Vagina (tissue), 2 donors: ENCODE data around the gene DKKL1. TPM values are rescaled to one million over a fixed set of nuclear protein-coding genes. Genes with fewer than 3 reads are reported as not detected.

Experiments used
- DNase-seq, 2 donors: peaks; one replicate each; pipeline ENCODE4 v3.0.0-alpha.2; 2017; ENCODE audit errors: extremely low spot score in 2 of 2
- H3K27ac ChIP-seq: fragments of 200-600 bp; sonication (generic); one replicate; pipeline ENCODE4 v1.5.1; 2019
- H3K27me3 ChIP-seq: fragments of 200-600 bp; sonication (generic); one replicate; pipeline ENCODE4 v1.5.1; 2019
- H3K36me3 ChIP-seq, 2 donors: fragments of 200-600 bp; sonication (generic); one replicate each; pipeline ENCODE4 v1.5.1; 2017 to 2019
- H3K4me1 ChIP-seq: fragments of 200-600 bp; sonication (generic); one replicate; pipeline ENCODE4 v1.5.1; 2019
- H3K4me3 ChIP-seq, 2 donors: fragments of 200-600 bp; sonication (generic); 1 replicate in 1 of 2; 2 replicates in 1 of 2; pipeline ENCODE4 v1.5.1; 2016 to 2019
- H3K9me3 ChIP-seq: fragments of 200-600 bp; sonication (generic); one replicate; pipeline ENCODE4 v1.5.1; 2019
- POLR2A ChIP-seq, 2 donors: fragments of 450-650 bp; IDR thresholded peaks; one replicate each; pipeline ENCODE4 v1.6.1; 2017; ENCODE audit warnings: antibody characterized with exemption in 2 of 2, mild to moderate bottlenecking in 2 of 2, moderate library complexity in 2 of 2
- POLR2AphosphoS5 ChIP-seq, 2 donors: sonication (generic); formaldehyde crosslinking; IDR thresholded peaks; one replicate each; pipeline ENCODE4 v1.9.0; 2017; ENCODE audit warnings: antibody characterized with exemption in 2 of 2, mild to moderate bottlenecking in 2 of 2, low read depth in 1 of 2; ENCODE audit not compliant: insufficient read depth in 1 of 2
- intact Hi-C: fragments of 100-400 bp; cut with DNase I; formaldehyde crosslinking; loops from one replicate; pipeline ENCODE4 v1.15.1; 2023
- total RNA-seq: library from RNA; depleted of rRNA; stranded (reverse); fragments of >200 nt; gene quantifications from one replicate; pipeline ENCODE4 v1.2.3, GENCODE V29; 2016
- TF ChIP-seq, protein P1 (sequence below), 3 experiments: fragments of 450-650 bp in 2 of 3; fragments of 200-600 bp in 1 of 3; sonication (generic) in 1 of 3; IDR thresholded peaks; one replicate each; pipeline ENCODE4 v1.5.1; 2017 to 2019; ENCODE audit warnings: antibody characterized with exemption in 3 of 3, mild to moderate bottlenecking in 2 of 3, moderate library complexity in 2 of 3

Gene DKKL1
- total RNA-seq, 1 donor from 2014 or later = not detected

GRCh38 chr19:49387936-49388372 lies 24.3 kb downstream of the DKKL1 start, which contains the start of gene KASH5:
KASH5 (plus strand) TSS chr19:49388249; CDS start chr19:49390884, 2,635 bp downstream.
- intact Hi-C loops = no loop called here
- TF ChIP-seq, protein P1, sequence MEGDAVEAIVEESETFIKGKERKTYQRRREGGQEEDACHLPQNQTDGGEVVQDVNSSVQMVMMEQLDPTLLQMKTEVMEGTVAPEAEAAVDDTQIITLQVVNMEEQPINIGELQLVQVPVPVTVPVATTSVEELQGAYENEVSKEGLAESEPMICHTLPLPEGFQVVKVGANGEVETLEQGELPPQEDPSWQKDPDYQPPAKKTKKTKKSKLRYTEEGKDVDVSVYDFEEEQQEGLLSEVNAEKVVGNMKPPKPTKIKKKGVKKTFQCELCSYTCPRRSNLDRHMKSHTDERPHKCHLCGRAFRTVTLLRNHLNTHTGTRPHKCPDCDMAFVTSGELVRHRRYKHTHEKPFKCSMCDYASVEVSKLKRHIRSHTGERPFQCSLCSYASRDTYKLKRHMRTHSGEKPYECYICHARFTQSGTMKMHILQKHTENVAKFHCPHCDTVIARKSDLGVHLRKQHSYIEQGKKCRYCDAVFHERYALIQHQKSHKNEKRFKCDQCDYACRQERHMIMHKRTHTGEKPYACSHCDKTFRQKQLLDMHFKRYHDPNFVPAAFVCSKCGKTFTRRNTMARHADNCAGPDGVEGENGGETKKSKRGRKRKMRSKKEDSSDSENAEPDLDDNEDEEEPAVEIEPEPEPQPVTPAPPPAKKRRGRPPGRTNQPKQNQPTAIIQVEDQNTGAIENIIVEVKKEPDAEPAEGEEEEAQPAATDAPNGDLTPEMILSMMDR (IDR thresholded peaks at IDR 0.05) = no peak
- TF ChIP-seq POLR2AphosphoS5 (IDR thresholded peaks at IDR 0.05; ENCODE audit: insufficient read depth in 1 of 2, low read depth in 1 of 2) (no peak), POLR2A (IDR thresholded peaks at IDR 0.05) (no peak)
- no peaks in the 10 kb centered on the region for H3K36me3 ChIP-seq
- H3K4me3 ChIP-seq = no peak within 1 kb of the TSS
- no peaks in the 10 kb centered on the region for H3K4me1 ChIP-seq
- no peak for DNase-seq
- H3K9me3 ChIP-seq = no peaks in the 10 kb centered on the region
- no peak within 1 kb of the TSS for H3K27ac ChIP-seq
- H3K27me3 ChIP-seq = no peaks in the 10 kb centered on the region

DNA sequence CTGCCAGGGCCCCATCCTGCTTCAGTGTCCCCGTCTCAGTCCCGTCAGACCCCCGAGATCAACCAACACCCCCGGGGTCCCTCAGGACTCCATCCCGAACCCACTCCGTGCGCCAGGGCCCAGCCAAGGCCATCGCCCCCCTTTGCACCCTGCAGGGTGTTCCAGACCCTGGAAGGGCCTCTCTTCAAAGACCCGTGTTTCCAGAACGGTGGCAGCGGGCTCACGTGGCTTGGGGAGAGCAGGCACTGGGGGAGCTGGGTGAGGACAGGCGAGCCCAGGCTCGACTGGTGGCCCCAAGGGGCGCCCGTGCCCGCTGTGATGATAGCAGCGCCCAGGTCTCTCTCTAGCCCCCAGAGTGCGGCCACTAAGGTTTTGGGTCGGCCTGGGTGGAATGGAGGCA lies 25.7 kb downstream of the DKKL1 start:
- Histone ChIP-seq H3K27ac (no peak overlapping the region), H3K36me3 (no peaks in the 10 kb centered on the region), H3K4me1 (no peaks in the 10 kb centered on the region), H3K27me3 (no peaks in the 10 kb centered on the region), H3K4me3 (no peak overlapping the region), H3K9me3 (no peaks in the 10 kb centered on the region)
- DNase-seq = no peak
- TF ChIP-seq, protein P1 (IDR thresholded peaks at IDR 0.05) = no peak
- TF ChIP-seq POLR2A (IDR thresholded peaks at IDR 0.05) (no peak), POLR2AphosphoS5 (IDR thresholded peaks at IDR 0.05; ENCODE audit: insufficient read depth in 1 of 2, low read depth in 1 of 2) (no peak)
- intact Hi-C loops = no loop called here

DNA sequence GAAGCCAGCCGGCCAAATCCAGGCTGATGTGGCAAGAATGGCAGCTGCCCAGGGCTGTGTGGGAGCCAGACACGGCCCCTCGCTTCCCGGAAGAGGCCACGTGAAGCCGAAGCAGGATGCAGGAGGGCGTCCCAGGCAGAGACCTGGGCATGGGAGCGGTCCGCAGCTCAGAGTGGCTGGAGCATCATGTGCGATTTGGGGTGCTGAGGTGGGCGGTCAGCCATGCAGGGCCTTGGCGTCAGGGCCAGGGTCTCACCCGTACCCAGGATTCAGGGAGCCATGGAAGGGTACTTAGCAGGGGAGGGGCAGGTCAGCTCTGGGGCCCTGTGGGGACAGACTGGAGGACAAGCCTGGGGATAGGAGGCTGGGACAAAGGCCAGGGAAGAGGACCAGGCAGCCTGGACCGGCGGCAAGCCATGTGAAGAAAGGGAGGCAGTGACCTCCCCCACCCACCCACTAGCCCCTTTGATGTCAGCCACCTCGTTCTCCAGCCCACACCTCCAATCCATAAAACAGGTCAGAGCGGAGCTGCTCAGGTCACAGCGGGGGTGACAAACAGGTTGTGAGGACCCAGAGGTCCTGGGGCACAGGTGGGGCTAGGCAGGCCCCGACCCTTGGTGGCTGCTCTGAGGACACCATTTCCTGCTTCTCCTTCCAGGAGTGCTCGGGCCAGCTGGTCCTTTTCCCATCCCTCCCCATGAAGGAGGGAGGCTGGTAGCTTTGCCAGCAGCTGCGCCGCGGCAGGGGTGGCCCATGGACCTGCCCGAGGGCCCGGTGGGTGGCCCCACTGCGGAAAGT lies 26.7 kb downstream of the DKKL1 start:
- TF ChIP-seq, protein P1 (IDR thresholded peaks at IDR 0.05) = no peak
- intact Hi-C loops = loop anchor here (5.0 kb wide), 1 partner anchor 47 kb away; no protein-coding TSS in a partner anchor

DNA sequence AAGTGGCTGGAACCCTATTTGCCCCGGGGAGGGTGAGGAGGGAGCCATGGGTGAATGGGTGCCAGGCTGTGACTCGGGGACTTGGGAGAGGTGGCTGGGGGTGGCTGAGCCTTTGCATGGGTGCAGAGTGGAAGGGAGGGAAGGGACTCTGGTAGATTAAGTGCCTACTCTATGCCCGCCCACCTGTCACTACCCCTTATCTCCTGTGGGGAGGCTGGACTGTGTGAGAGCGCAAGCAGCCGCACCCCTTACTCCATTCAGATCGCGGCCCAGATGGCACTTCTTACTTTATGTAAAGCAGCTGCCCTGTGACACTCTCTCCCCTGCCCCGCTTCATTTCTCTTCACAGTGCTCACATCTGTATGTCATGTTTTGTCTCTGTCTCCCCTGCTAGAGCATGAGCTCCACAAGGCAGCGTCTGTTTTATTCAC lies 27.3 kb downstream of the DKKL1 start:
- H3K27me3 ChIP-seq = no peaks in the 10 kb centered on the region
- no peaks in the 10 kb centered on the region for H3K9me3 ChIP-seq
- intact Hi-C loops = loop anchor here (5.0 kb wide), 1 partner anchor 46 kb away; no protein-coding TSS in a partner anchor
- no peak overlapping the region for H3K27ac ChIP-seq
- no peaks in the 10 kb centered on the region for H3K4me1 ChIP-seq
- H3K36me3 ChIP-seq = no peaks in the 10 kb centered on the region
- TF ChIP-seq POLR2AphosphoS5 (IDR thresholded peaks at IDR 0.05; ENCODE audit: insufficient read depth in 1 of 2, low read depth in 1 of 2) (no peak), POLR2A (IDR thresholded peaks at IDR 0.05) (no peak)
- TF ChIP-seq, protein P1 (IDR thresholded peaks at IDR 0.05) = no peak
- H3K4me3 ChIP-seq = no peak overlapping the region
- no peak for DNase-seq

More for the DNA sequence above, 26.7 kb downstream of the DKKL1 start:
- no peak for DNase-seq
- no peak overlapping the region for H3K27ac ChIP-seq
- no peaks in the 10 kb centered on the region for H3K36me3 ChIP-seq
- H3K9me3 ChIP-seq = no peaks in the 10 kb centered on the region
- H3K4me1 ChIP-seq = no peaks in the 10 kb centered on the region
- H3K27me3 ChIP-seq = no peaks in the 10 kb centered on the region
- H3K4me3 ChIP-seq = no peak overlapping the region
